Panc1 (cell line): Measurements from ENCODE around the gene GDPD5. TPM values are rescaled to one million over a fixed set of nuclear protein-coding genes. Genes with fewer than 3 reads are reported as not detected.

Experiments
- ATAC-seq: fragments of 200-7000 bp; cut with Tn5 transposase; 2 replicates; pipeline ENCODE4 v1.9.1; 2020; ENCODE audit warnings: mild to moderate bottlenecking, moderate library complexity
- BruUV-seq: library from RNA; stranded (reverse); fragments of 400-500 nt; replicated peaks from 2 replicates; lab custom pipeline; 2021; lab: Mats Ljungman, UMichigan
- CTCF ChIA-PET: fragments of 300-600 bp; sonication (Branson Sonifier 250); formaldehyde crosslinking; loops from one replicate; lab custom pipeline; 2022; ENCODE audit warnings: antibody characterized with exemption; lab: Charles Lee
- POLR2A ChIA-PET: fragments of 300-600 bp; sonication (Branson Sonifier 250); formaldehyde crosslinking; loops from one replicate; lab custom pipeline; 2022; ENCODE audit warnings: antibody characterized with exemption; lab: Charles Lee
- DNase-seq: peaks from one replicate; pipeline ENCODE4 v3.0.0-alpha.2; 2010; ENCODE audit warnings: low read depth, low spot score
- H3K27ac ChIP-seq: 2 replicates; pipeline ENCODE4 v1.5.1; 2011; ENCODE audit warnings: mild to moderate bottlenecking, low read length, inconsistent platforms
- H3K27me3 ChIP-seq: fragments of 200-500 bp; sonication (Bioruptor generic); 2 replicates; pipeline ENCODE4 v1.6.0; 2014; ENCODE audit warnings: low read length, inconsistent platforms; ENCODE audit not compliant: control insufficient read depth, insufficient read depth
- H3K36me3 ChIP-seq: fragments of 200-500 bp; sonication (Bioruptor generic); 2 replicates; pipeline ENCODE4 v1.5.1; 2014; ENCODE audit warnings: inconsistent platforms, mild to moderate bottlenecking, low read length, moderate library complexity; ENCODE audit not compliant: control insufficient read depth, insufficient read depth
- H3K4me1 ChIP-seq: 2 replicates; pipeline ENCODE4 v1.5.1; 2011; ENCODE audit warnings: inconsistent platforms, mild to moderate bottlenecking, low read length, moderate library complexity; ENCODE audit not compliant: control insufficient read depth, insufficient read depth
- H3K4me3 ChIP-seq, 2 experiments: 2 replicates each; pipeline ENCODE4 v1.5.1; 2011 to 2012; ENCODE audit warnings: low read depth in 2 of 2, low read length in 2 of 2, mild to moderate bottlenecking in 2 of 2, inconsistent platforms in 1 of 2, moderate library complexity in 1 of 2
- H3K9me3 ChIP-seq: fragments of 200-500 bp; sonication (Bioruptor generic); 2 replicates; pipeline ENCODE4 v1.5.1; 2014; ENCODE audit warnings: low read depth, mild to moderate bottlenecking, inconsistent platforms, low read length, moderate library complexity; ENCODE audit not compliant: control insufficient read depth, insufficient read depth
- CTCF ChIP-seq: fragments of 450-650 bp; IDR thresholded peaks from 2 replicates; pipeline ENCODE4 v1.5.1; 2017; ENCODE audit warnings: mild to moderate bottlenecking
- POLR2AphosphoS5 ChIP-seq: IDR thresholded peaks from 2 replicates; pipeline ENCODE4 v1.6.1; 2012; ENCODE audit warnings: mild to moderate bottlenecking, low read depth, low read length, moderate library complexity
- REST ChIP-seq, 2 experiments: IDR thresholded peaks; 2 replicates each; pipeline ENCODE4 v1.6.1; 2011 to 2012; ENCODE audit warnings: low read depth in 2 of 2, control low read depth in 1 of 2, low read length in 1 of 2, mild to moderate bottlenecking in 1 of 2, moderate library complexity in 1 of 2; ENCODE audit not compliant: insufficient read depth in 1 of 2
- SIN3A ChIP-seq: IDR thresholded peaks from 2 replicates; pipeline ENCODE4 v1.6.1; 2012; ENCODE audit warnings: low read depth, mild to moderate bottlenecking, low read length, moderate library complexity, borderline replicate concordance; ENCODE audit not compliant: insufficient read depth
- TCF7L2 ChIP-seq: IDR thresholded peaks from 2 replicates; pipeline ENCODE4 v1.6.1; 2011; ENCODE audit warnings: mild to moderate bottlenecking, low read depth, low read length, inconsistent platforms
- in situ Hi-C: cut with HindIII; loops from 2 replicates; pipeline ENCODE4 v1.10.0; 2016; ENCODE audit warnings: low sequenced_read_pairs, low pct_unique_long_range_greater_than_20kb
- intact Hi-C: fragments of 100-400 bp; cut with micrococcal nuclease; formaldehyde crosslinking; loops from one replicate; pipeline ENCODE4 v1.10.0; 2022; ENCODE audit not compliant: unreplicated experiment
- total RNA-seq: library from RNA; stranded (reverse); gene quantifications from one replicate; pipeline ENCODE4 v1.2.1, GENCODE V29; 2021; ENCODE audit not compliant: unreplicated experiment

The GDPD5 gene
- total RNA-seq, 1 experiment from 2014 or later: 6.0 TPM

GRCh38 chr11:75531325-75531724, 5.6 kb upstream of the GDPD5 start:
- no peak overlapping the region for H3K4me3 ChIP-seq
- intact Hi-C loops: no loop called here
- DNase-seq (no peak), ATAC-seq (no peak)
- ChIA-PET POLR2A (interaction anchor here (0.6 kb wide), 1 partner anchor 124 kb away, joined by 3 read pairs; no protein-coding TSS in a partner anchor), CTCF (interaction anchor here (0.5 to 2.6 kb wide), 3 partner anchors 86 to 162 kb away, joined by 7 to 17 read pairs (median 14); no protein-coding TSS in a partner anchor)
- in situ Hi-C loops: no loop called here
- no peaks in the 10 kb centered on the region for H3K36me3 ChIP-seq
- H3K4me1 ChIP-seq: peaks cover 13% of the 10 kb centered on the region
- H3K27ac ChIP-seq: no peak overlapping the region
- no peaks in the 10 kb centered on the region for H3K9me3 ChIP-seq
- no peaks in the 10 kb centered on the region for H3K27me3 ChIP-seq
- TF ChIP-seq SIN3A (no peak), TCF7L2 (no peak), POLR2AphosphoS5 (no peak), CTCF (no peak), REST (IDR thresholded peaks at IDR 0.05; ENCODE audit: insufficient read depth in 1 of 2, low read depth in 2 of 2, low read length in 1 of 2) (no peak)
- BruUV-seq: no TSS peak

- ATAC-seq: no peak
- no peak overlapping the region for H3K27ac ChIP-seq
- TF ChIP-seq CTCF: no peak
- TF ChIP-seq SIN3A: no peak
- no peak for TF ChIP-seq TCF7L2
- no peak overlapping the region for H3K4me3 ChIP-seq
- H3K36me3 ChIP-seq: no peaks in the 10 kb centered on the region
- intact Hi-C loops: no loop called here
- ChIA-PET POLR2A (interaction anchor here (0.6 kb wide), 1 partner anchor 123 kb away, joined by 3 read pairs; no protein-coding TSS in a partner anchor), CTCF (interaction anchor here (2.3 to 2.6 kb wide), 2 partner anchors 85 to 142 kb away, joined by 14 to 17 read pairs; no protein-coding TSS in a partner anchor)
- peaks cover 13% of the 10 kb centered on the region for H3K4me1 ChIP-seq
- H3K9me3 ChIP-seq: no peaks in the 10 kb centered on the region
- in situ Hi-C loops: no loop called here
- no peaks in the 10 kb centered on the region for H3K27me3 ChIP-seq
- no TSS peak for BruUV-seq
- no peak for DNase-seq
Measured at GRCh38 chr11:75530577-75530976, 4.8 kb upstream of the GDPD5 start.
